GM20000 (cell line): Measurements from ENCODE around the gene HKDC1.

Experiments used
- DNase-seq: peaks from one replicate; pipeline ENCODE4 v3.0.0; 2012; ENCODE audit warnings: low spot score
- CTCF ChIP-seq: IDR thresholded peaks from 2 replicates; pipeline ENCODE4 v1.5.1; 2012; ENCODE audit warnings: mild to moderate bottlenecking, control low read depth; ENCODE audit errors: extremely low read depth, missing control alignments

The HKDC1 gene

GRCh38 chr10:69217119-69217754 is 2.9 kb upstream of the HKDC1 start:
- TF ChIP-seq CTCF, result no peak
- no peak for DNase-seq

DNA sequence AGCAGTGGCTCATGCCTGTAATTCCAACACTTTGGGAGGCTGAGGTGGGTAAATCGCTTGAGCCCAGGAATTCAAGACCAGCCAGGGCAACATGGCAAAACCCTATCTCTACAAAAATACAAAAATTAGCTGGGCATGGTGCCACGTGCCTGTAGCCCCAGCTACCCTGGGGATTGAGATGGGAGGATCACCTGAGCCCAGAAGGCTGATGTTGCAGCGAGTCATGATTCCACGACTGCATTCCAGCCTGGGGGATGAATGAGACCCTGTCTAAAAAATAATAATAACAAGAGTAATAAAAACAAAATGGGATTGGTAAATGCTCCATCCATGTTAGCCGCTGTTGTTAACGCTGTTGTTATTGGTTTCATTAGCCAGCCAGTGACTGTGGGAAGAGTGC is 1.3 kb upstream of the HKDC1 start:
- TF ChIP-seq CTCF, result no peak
- DNase-seq, result no peak

DNA sequence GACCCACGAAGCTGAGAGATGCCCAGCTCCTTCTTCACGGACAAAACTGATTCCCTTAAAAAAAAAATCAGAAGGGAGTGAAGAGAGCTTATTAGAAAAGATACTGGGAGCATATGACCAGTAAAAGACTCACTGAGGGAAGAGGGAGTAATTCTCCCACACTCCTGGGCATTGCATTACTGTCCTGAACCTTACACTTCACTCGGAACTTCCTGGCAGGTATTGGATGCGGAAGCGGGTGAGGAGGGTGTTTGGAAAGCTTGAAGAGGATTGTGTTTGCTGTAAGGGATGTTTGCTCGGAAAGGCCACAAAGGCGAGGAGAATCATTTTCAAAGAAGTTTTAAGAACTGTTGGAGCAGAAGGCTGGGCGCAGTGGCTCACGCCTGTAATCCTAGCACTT is 375 bp downstream of the HKDC1 start:
- DNase-seq, result no peak

GRCh38 chr10:69222157-69223027 is 2.3 kb downstream of the HKDC1 start:
- no peak for TF ChIP-seq CTCF

More for the DNA sequence above, 375 bp downstream of the HKDC1 start:
- no peak for TF ChIP-seq CTCF

DNA sequence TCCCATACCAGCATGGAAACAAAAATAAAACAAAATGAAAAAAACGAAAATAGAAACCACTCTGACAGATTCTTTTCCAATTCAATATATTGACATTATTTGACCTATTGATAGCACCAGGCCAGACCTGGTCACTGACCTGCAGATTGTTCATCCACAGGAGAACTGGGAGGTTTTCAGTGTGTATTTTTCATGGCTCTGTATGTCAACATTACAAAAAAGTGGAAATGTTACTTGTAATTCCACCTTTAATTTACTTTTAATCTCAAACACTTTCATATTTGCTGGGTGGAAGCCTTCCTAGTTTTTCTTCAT is 2.9 kb downstream of the HKDC1 start:
- no peak for TF ChIP-seq CTCF
- DNase-seq, result no peak

More at GRCh38 chr10:69222157-69223027, 2.3 kb downstream of the HKDC1 start:
- peak; percentile 84 for DNase-seq

DNA sequence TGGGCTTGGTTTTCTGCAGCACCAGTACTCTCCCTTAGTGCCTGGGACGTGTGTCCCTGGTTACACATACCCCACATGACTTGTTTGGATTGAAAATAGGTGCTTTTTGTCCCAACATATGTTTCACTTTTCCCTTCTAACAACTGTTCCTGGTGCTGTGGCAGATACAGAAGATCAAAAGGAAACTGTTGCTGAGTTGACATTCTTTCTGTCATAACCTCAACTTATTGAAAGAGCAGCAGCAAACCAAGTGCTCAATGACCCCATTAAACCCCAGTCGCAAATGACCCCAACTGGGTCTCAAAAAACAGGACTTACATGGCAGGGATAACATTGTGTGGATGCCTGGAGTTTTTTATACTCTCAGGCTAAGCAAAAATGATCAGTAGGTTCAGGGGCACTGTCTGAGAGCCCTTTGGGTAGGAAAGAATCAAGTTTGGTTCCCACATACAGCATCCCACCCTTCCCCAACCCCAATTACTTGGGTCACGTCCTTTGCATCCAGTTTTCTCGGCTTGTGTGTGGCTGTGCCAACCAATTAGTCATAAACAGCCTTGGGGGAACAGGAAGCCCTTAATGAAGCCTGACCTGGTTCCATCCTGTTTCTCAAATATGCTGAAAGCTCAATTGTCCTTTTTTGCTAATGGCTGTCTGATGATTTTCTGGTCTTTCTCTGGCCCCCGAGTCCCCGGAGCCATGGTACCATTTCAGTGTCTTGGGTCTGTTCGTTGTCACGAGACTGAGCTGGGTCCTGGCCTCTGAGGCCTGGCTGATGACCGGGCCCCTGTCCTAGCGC is 4.9 kb downstream of the HKDC1 start:
- no peak for TF ChIP-seq CTCF
- DNase-seq, result no peak

DNA sequence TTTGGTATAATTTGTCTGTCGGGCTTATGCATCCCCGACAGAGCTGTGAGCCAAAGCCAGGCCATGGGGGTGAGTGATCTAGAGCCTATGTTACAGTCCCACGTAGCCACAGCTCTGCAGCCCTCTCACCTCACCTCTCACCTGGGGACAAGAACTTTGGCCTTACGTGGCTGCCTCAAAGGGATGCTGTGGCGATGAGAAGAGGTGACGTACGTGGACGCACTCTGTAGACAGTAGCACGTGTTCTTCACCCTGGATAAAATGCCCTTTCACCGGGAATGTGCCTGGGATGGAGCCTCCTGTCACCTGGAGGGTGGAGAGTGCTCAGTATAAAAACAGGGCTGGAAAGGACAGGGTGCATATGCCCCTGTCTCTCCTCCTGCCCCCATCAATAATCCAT is 5.5 kb downstream of the HKDC1 start:
- no peak for TF ChIP-seq CTCF
- no peak for DNase-seq
